SU-DHL-6 (cell line): Measurements from ENCODE around the gene IL13RA1.

Source experiments
- CTCF ChIP-seq: fragments of 200-600 bp; sonication (generic); IDR thresholded peaks from one replicate; pipeline ENCODE4 v1.5.1; 2017; ENCODE audit warnings: antibody characterized with exemption, mild to moderate bottlenecking, low read length, moderate library complexity; ENCODE audit not compliant: insufficient read depth, poor library complexity, severe bottlenecking
- EZH2phosphoT487 ChIP-seq: fragments of 200-600 bp; sonication (generic), shearing (Covaris generic); conservative IDR thresholded peaks from 2 replicates; pipeline ENCODE4 v1.6.1; 2018; ENCODE audit warnings: mild to moderate bottlenecking, antibody characterized with exemption, low read length, moderate library complexity, mixed read lengths

GRCh38 chrX:118679290-118679689 is 48.1 kb upstream of the IL13RA1 start:
- TF ChIP-seq CTCF (no peak), EZH2phosphoT487 (no peak)
